HG03342 (cell line): ENCODE results near the gene EYA3.

Experiments
- ATAC-seq: cut with Tn5 transposase; IDR thresholded peaks from one replicate; pipeline ENCODE4 v1.9.1; 2021; ENCODE audit warnings: mild to moderate bottlenecking, moderate library complexity; ENCODE audit not compliant: unreplicated experiment

EYA3 gene

GRCh38 chr1:28074892-28075511 is 13.4 kb downstream of the EYA3 start:
- no peak for ATAC-seq

DNA sequence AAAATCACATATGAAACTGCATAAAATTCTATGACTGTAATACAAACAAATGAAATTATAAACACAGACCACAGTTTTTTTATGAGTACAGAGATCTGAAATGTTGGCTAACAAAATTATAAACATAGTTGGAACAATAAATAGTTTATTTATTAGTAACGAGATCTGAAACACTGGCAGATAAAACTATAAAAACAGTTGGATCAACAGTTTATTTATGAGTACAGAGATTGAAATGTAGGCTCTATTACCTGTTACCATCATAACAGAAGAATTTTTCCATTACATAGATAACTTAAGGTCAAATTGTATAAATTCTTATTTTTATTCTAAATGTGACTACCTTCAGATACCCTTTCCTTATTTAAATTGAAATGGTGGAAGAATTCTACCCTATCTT is 14.5 kb downstream of the EYA3 start:
- ATAC-seq = no peak

GRCh38 chr1:28071813-28072212 is 16.6 kb downstream of the EYA3 start:
- ATAC-seq = no peak

DNA sequence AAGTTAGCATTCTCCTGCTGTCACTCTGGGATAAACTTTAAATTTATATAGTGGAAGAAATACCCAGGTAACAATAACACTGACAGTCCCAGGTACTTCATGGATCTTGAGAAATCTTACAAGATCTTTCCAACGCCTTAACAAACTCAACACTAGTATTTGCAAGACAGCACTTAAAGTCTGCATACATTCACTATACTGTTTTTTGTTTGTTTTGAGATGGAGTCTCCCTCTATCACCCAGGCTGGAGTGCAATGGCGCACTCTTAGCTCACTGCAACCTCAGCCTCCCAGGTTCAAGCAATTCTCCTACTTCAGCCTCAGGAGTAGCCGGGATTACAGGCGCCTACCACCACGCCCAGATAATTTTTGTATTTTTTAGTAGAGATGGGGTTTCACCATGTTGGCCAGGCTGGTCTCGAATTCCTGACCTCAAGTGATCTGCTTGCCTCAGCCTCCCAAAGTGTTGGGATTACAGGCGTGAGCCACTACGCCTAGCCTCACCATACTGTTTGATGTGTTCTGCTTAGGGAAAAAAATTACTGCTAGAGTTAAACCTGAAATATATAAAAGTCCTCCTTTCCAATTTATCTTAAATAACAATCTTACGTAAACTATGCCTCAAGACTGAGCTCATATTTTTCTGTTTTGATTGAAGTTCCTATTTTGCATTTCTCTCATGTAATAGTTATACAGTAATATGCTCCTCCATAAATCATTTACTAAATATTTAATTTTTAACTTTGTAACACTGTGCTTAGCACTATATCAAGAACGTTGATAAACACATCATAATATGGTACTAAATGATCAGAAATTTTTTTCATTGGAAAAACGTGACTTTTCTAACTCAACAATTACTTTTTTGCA is 17.5 kb downstream of the EYA3 start:
- ATAC-seq = no peak

DNA sequence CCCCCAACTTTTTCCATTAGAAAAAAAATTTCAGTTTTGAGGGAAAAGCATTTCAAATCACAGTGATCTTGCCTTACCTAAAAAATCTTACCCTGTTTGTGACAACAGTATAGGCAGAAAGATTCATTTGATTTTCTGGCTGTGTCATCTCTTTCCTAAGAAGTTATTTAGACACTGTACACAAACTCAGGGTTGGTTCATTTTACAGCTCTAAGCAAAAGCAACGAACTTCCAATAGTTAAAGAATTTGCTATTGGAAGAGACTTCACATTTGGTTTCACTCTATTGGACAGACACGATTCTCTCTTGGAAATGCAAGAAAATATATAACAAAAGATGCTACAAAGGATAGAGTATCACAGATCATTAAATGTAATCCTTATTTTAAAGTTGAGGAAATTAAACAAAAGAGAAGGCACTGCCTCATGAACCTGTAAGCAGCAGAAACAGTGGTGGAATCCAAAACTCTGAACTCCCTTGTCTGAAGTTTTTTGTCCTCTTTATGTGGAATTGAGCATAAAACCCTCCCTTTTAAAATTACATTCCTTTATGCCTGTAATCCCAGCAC is 20.8 kb downstream of the EYA3 start:
- ATAC-seq = no peak

GRCh38 chr1:28066393-28067154 is 21.8 kb downstream of the EYA3 start:
- no peak for ATAC-seq

- ATAC-seq = no peak
These were observed 24.3 kb downstream of the EYA3 start for GRCh38 chr1:28064064-28064463.

DNA sequence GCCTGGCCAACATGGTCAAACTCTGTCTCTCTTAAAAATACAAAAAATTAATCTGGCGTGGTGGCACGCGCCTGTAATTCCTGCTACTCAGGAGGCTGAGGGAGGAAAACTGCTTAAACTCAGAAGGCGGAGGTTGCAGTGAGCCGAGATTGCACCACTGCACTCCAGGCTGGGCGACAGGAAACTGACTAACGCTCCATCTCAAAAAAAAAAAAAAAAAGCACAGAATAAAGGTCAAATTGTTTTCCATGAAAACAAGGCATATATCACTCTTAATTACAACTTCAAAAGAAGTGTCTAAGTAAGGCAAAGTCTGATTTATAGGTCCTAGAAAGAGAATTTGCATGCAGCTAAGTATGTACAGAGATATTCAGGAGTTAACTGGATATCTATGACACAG is 25.6 kb downstream of the EYA3 start:
- no peak for ATAC-seq

DNA sequence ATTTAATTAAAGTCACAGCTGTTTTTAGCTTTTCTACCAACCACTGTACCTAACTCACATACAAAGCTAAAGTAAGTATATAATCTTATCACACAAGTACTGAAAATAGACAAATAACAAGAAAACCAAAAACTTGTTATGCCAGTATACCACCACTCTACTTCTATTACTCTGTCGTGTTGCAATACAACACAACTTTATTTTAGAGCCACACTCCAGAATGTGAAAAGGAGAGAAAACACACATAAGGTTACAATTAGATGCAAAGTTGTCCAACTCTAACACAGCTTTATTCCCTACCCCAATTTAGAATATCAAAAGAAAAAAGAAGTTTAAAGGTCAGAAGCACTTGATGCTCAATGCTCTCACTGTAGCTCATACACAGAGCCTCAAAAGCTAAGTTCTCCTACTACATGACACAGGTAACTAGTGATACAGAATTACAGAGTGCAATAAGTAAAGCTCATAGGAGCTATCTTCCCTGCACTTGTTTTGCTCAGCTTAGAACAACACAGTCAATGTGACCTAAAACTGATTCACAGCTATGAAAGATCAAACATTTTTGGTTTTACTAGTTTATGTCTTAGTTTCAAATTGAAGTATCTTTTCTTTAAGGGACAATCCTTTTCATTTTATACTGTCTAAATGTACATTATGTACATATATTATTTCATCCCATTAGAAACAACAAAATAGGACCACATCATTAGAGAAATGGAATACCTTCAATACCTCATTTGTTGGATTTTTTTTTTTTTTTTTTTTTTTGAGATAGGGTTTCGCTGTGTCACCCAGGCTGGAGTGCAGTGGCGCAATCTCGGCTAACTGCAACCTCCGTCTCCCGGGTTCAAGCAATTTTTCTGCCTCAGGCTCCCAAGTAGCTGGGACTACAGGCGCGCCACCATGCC is 29.2 kb downstream of the EYA3 start:
- ATAC-seq = no peak

GRCh38 chr1:28058168-28058567 is 30.2 kb downstream of the EYA3 start:
- no peak for ATAC-seq

GRCh38 chr1:28056129-28056925 is 32.1 kb downstream of the EYA3 start:
- ATAC-seq = peak; percentile 65

GRCh38 chr1:28050776-28051175 is 37.6 kb downstream of the EYA3 start:
- no peak for ATAC-seq

- no peak for ATAC-seq
These were observed 41.7 kb downstream of the EYA3 start for GRCh38 chr1:28046716-28047115.

DNA sequence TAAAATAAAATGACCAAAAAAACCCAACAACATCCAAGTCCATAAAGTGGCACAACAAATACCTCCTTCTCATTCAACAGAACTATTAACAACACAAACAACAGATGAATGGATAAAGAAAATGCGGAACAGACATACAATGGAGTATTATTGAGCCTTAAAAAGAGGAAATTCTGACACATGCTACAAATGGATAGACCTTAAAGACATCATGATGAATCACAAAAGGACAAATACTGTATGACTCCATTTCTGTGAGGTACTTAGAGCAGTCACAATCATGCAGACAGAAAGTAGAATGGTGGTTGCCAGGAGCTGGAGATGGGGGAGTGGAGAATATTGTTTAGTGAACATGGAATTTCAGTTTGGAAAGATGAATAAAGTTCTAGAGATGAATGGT is 42.6 kb downstream of the EYA3 start:
- ATAC-seq = no peak

- no peak for ATAC-seq
These were observed 44.0 kb downstream of the EYA3 start for GRCh38 chr1:28044399-28044798.

- no peak for ATAC-seq
These were observed 49.1 kb downstream of the EYA3 start for GRCh38 chr1:28039341-28039740.

- no peak for ATAC-seq
These were observed 50.5 kb downstream of the EYA3 start for GRCh38 chr1:28037946-28038345.

- ATAC-seq = no peak
These were observed 51.2 kb downstream of the EYA3 start for GRCh38 chr1:28037206-28037605.

DNA sequence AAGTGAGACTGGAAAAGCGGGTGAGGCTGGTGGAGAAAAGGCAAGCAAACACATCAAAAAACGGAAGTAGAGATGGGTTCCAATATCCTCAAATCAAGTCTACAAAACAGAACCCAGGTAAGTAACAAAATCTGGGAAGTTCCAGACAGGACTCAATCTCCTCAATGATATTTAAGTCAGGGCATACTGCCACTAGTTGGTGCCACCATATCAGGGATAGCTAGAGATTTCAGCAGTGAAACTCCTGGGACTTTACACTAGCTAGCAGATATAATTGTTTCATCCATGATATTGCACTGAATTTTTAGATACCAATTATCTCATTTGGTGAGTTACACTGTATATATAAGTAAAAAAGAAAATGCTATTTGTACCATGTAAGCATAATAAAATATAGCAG is 52.0 kb downstream of the EYA3 start:
- no peak for ATAC-seq

DNA sequence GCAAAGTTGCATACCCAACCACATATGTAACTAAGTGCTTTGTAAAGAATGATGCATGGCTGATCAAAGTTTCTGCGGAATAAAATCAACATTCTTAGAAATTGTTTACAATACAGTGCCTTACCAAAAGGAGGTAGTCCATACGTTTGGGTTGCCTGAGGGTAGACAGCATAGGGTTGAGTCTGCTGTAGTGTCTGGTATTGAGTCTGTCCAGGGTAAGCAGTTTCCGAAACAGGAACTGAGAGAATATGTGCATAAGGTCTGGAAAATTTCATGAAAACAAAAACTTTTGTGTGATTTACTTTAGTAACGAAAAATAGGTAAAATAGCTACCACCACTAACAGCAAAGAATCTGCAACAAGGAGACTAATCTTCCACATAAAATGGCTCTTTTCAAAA is 53.0 kb downstream of the EYA3 start:
- ATAC-seq = no peak
